ENCODE data around the gene PRG3. TPM values are rescaled to one million over a fixed set of nuclear protein-coding genes. Genes with fewer than 3 reads are reported as not detected.

The PRG3 gene
- total and polyA plus RNA-seq, 9 of the 15 experiments (the other 6 are each of a cell fraction or from before 2014, with no cell fraction given), result 0.18 to 0.55 (median 0.38) TPM; not detected in 6

DNA sequence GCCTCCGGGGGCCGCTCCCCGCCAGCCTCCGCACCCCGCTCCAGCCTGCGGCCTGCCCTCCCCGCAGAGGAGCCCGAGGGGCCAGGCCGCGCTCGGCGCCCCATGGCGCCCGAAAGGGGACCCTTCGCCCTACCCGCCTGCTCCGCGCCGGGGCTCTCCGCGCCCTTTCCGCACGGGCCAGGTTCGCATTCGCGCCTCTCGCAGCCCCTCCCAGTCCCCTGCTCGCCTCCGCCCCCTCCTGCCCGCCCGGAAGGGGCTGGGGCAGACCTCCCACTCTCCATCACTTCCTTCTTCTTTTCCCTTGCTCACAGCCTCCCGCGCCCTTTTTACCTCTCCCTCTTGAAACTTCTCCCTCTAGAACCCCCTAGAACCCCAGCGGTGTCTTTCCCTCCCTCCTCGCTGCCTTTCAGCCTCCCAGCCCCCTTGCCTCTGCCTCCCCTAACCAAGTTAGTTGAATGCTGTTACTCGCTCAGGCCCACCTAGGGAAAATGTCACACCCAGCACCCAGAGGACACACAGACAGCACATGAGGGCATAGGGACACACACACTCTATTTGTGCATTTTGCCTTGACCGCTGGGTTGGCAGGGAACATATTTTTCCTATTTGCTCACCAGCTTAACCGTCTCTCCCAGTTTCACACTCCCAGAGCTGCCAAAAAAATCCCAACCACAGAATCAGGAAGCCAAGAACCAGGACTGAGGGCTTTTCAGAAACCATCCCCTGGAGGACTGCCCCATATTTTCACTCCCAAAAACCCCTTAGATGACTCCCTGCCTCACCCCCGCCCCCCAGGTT, 46.2 kb upstream of the PRG3 start, which contains the start of gene SLC43A3 (continued):
- TF ChIP-seq CEBPZ (IDR thresholded peaks at IDR 0.05; ENCODE audit: borderline replicate concordance, low read depth, low read length) (no peak), ZBTB8A (IDR thresholded peaks at IDR 0.05; ENCODE audit: partially characterized antibody) (no peak), SPI1 (IDR thresholded peaks at IDR 0.05; ENCODE audit: borderline replicate concordance, low read depth, low read length) (peak; percentile 76), SMARCC2 (IDR thresholded peaks at IDR 0.05; ENCODE audit: low read depth) (no peak), FOXM1 (IDR thresholded peaks at IDR 0.05; ENCODE audit: low read depth) (no peak), FOXM1 (CRISPR knock-in tag; IDR thresholded peaks at IDR 0.05; ENCODE audit: low read depth) (no peak), CBFB (CRISPR knock-in tag; IDR thresholded peaks at IDR 0.05) (peak; percentile 42; the same call in 1 of the 2 replicates), MCM7 (IDR thresholded peaks at IDR 0.05) (no peak), USF2 (CRISPR knock-in tag; IDR thresholded peaks at IDR 0.05) (no peak), RBM15 (IDR thresholded peaks at IDR 0.05; ENCODE audit: insufficient read depth, low read length) (no peak), ILF3 (IDR thresholded peaks at IDR 0.05; ENCODE audit: borderline replicate concordance) (no peak), RFX1 (IDR thresholded peaks at IDR 0.05) (no peak), NRF1 (conservative IDR thresholded peaks at IDR 0.05 in 1 of 2, IDR thresholded peaks at IDR 0.05 in 1 of 2) (no peak; a peak in 1 of 4 replicates), RHOXF2B (CRISPR knock-in tag; conservative IDR thresholded peaks at IDR 0.05) (no peak), TRIM28 (IDR thresholded peaks at IDR 0.05) (no peak; the same call in 1 of the 2 replicates), YY1 (IDR thresholded peaks at IDR 0.05; ENCODE audit: borderline replicate concordance in 1 of 3, control insufficient read depth in 1 of 3, extremely low read depth in 1 of 3, insufficient read depth in 3 of 3, insufficient read length in 1 of 3, insufficient replicate concordance in 2 of 3, low read depth in 1 of 3, low read length in 2 of 3) (peak in 2 of 3 experiments; percentile 73 to 89)
- TF ChIP-seq, protein P1, sequence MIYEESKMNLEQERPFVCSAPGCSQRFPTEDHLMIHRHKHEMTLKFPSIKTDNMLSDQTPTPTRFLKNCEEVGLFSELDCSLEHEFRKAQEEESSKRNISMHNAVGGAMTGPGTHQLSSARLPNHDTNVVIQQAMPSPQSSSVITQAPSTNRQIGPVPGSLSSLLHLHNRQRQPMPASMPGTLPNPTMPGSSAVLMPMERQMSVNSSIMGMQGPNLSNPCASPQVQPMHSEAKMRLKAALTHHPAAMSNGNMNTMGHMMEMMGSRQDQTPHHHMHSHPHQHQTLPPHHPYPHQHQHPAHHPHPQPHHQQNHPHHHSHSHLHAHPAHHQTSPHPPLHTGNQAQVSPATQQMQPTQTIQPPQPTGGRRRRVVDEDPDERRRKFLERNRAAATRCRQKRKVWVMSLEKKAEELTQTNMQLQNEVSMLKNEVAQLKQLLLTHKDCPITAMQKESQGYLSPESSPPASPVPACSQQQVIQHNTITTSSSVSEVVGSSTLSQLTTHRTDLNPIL (CRISPR knock-in tag; IDR thresholded peaks at IDR 0.05), result no peak
- TF ChIP-seq, protein P2, sequence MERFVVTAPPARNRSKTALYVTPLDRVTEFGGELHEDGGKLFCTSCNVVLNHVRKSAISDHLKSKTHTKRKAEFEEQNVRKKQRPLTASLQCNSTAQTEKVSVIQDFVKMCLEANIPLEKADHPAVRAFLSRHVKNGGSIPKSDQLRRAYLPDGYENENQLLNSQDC (CRISPR knock-in tag; IDR thresholded peaks at IDR 0.05), result no peak
- TF ChIP-seq, protein P3, sequence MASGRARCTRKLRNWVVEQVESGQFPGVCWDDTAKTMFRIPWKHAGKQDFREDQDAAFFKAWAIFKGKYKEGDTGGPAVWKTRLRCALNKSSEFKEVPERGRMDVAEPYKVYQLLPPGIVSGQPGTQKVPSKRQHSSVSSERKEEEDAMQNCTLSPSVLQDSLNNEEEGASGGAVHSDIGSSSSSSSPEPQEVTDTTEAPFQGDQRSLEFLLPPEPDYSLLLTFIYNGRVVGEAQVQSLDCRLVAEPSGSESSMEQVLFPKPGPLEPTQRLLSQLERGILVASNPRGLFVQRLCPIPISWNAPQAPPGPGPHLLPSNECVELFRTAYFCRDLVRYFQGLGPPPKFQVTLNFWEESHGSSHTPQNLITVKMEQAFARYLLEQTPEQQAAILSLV (tag; IDR thresholded peaks at IDR 0.05), result no peak

Data from K562 (cell line).